GM12878 (cell line): Measurements from ENCODE around the gene DERL3. TPM values are rescaled to one million over a fixed set of nuclear protein-coding genes. Genes with fewer than 3 reads are reported as not detected.

ENCODE experiments used
- ATAC-seq: fragments of 200-7000 bp; cut with Tn5 transposase; 3 replicates; pipeline ENCODE4 v1.9.1; 2020; ENCODE audit warnings: mild to moderate bottlenecking, moderate library complexity
- BruUV-seq: library from RNA; stranded (reverse); fragments of 400-500 nt; replicated peaks from 2 replicates; lab custom pipeline; 2021; lab: Mats Ljungman, UMichigan
- CTCF ChIA-PET: fragments of 300-600 bp; sonication (Branson Sonifier 250); formaldehyde crosslinking; extraction: SDS; loops from one replicate; lab custom pipeline; 2021; ENCODE audit warnings: inconsistent platforms; lab: Yijun Ruan, JAX
- POLR2A ChIA-PET: fragments of 350-600 bp; formaldehyde crosslinking; extraction: SDS; loops from one replicate; lab custom pipeline; 2021; ENCODE audit warnings: inconsistent platforms; lab: Charles Lee
- RAD21 ChIA-PET: fragments of 300-600 bp; sonication (Branson Sonifier 250); formaldehyde crosslinking; loops from one replicate; lab custom pipeline; 2023; ENCODE audit warnings: antibody characterized with exemption; ENCODE audit not compliant: unreplicated experiment; lab: Charles Lee
- SMC1A ChIA-PET: fragments of 300-600 bp; sonication (Branson Sonifier 250); formaldehyde crosslinking; loops from one replicate; lab custom pipeline; 2023; ENCODE audit not compliant: unreplicated experiment, uncharacterized antibody; lab: Charles Lee
- DNase-seq: peaks from one replicate; pipeline ENCODE4 v3.0.0-alpha.2; 2011; ENCODE audit warnings: low read depth, low spot score
- FAIRE-seq: peaks from 3 replicates; lab custom pipeline; 2011; peaks lifted over from hg19 to GRCh38; lab: Jason Lieb, UNC
- H2AFZ ChIP-seq: 2 replicates; pipeline ENCODE4 v1.6.0; 2011; ENCODE audit warnings: low read depth, low read length, control low read depth; ENCODE audit not compliant: control insufficient read depth
- H3K27ac ChIP-seq: 2 replicates; pipeline ENCODE4 v1.5.1; 2011; ENCODE audit warnings: control low read depth; ENCODE audit not compliant: control insufficient read depth, insufficient read depth
- H3K27me3 ChIP-seq, 2 experiments: replicated peaks in 1 of 2; 2 replicates each; pipeline versions ENCODE4 v1.6.0 to v1.6.1; 2011; ENCODE audit warnings: low read length in 1 of 2; ENCODE audit not compliant: control insufficient read depth in 2 of 2, insufficient read depth in 2 of 2
- H3K36me3 ChIP-seq, 2 experiments: 2 replicates each; pipeline ENCODE4 v1.5.1; 2011; ENCODE audit warnings: low read length in 1 of 2; ENCODE audit not compliant: control insufficient read depth in 2 of 2, insufficient read depth in 2 of 2
- H3K4me1 ChIP-seq: 2 replicates; pipeline ENCODE4 v1.6.1; 2011; ENCODE audit warnings: mild to moderate bottlenecking, low read length, moderate library complexity, mixed read lengths; ENCODE audit not compliant: control insufficient read depth, insufficient read depth
- H3K4me2 ChIP-seq: 2 replicates; pipeline ENCODE4 v1.6.0; 2011; ENCODE audit warnings: control low read depth; ENCODE audit not compliant: control insufficient read depth, insufficient read depth
- H3K4me3 ChIP-seq: fragments of 200-600 bp; sonication (generic); 2 replicates; pipeline ENCODE4 v1.5.1; 2016
- H3K79me2 ChIP-seq: 2 replicates; pipeline ENCODE4 v1.6.0; 2011; ENCODE audit warnings: low read length; ENCODE audit not compliant: control insufficient read depth, insufficient read depth
- H3K9ac ChIP-seq: 2 replicates; pipeline ENCODE4 v1.8.0; 2011; ENCODE audit warnings: low read length, control low read depth, mixed read lengths; ENCODE audit not compliant: control insufficient read depth, insufficient read depth
- H3K9me3 ChIP-seq: replicated peaks from 3 replicates; pipeline ENCODE4 v1.5.1; 2011; ENCODE audit warnings: mild to moderate bottlenecking, low read length; ENCODE audit not compliant: control insufficient read depth, insufficient read depth
- H4K20me1 ChIP-seq: 2 replicates; pipeline ENCODE4 v1.6.0; 2011; ENCODE audit not compliant: control insufficient read depth, insufficient read depth
- BCL3 ChIP-seq: IDR thresholded peaks from 2 replicates; pipeline ENCODE4 v1.6.1; 2011; ENCODE audit warnings: borderline replicate concordance, low read depth, mild to moderate bottlenecking, moderate library complexity, low read length; ENCODE audit not compliant: insufficient read depth, poor library complexity, severe bottlenecking
- CREB1 ChIP-seq: IDR thresholded peaks from 2 replicates; pipeline ENCODE4 v1.6.1; 2012; ENCODE audit warnings: low read depth, mild to moderate bottlenecking, inconsistent platforms
- CREM ChIP-seq: IDR thresholded peaks from 2 replicates; pipeline ENCODE4 v1.6.1; 2014; ENCODE audit warnings: antibody characterized with exemption, low read depth
- ESRRA ChIP-seq: IDR thresholded peaks from 2 replicates; pipeline ENCODE4 v1.6.1; 2012; ENCODE audit warnings: mild to moderate bottlenecking, low read length, improper control_type of control experiment
- ETV6 ChIP-seq, 2 experiments: fragments of 450-650 bp in 1 of 2; IDR thresholded peaks in 1 of 2; conservative IDR thresholded peaks in 1 of 2; 2 replicates each; pipeline ENCODE4 v1.6.1; 2014; ENCODE audit warnings: antibody characterized with exemption in 1 of 2, borderline replicate concordance in 1 of 2, low read depth in 1 of 2, mild to moderate bottlenecking in 1 of 2, moderate library complexity in 1 of 2
- IKZF2 ChIP-seq, 2 experiments: fragments of 450-650 bp; IDR thresholded peaks; 2 replicates each; pipeline ENCODE4 v1.6.1; 2017; ENCODE audit warnings: mild to moderate bottlenecking in 2 of 2, moderate library complexity in 2 of 2
- IRF3 ChIP-seq: fragments of 450-650 bp; IDR thresholded peaks from 2 replicates; pipeline ENCODE4 v1.6.1; 2014; ENCODE audit warnings: mild to moderate bottlenecking
- IRF4 ChIP-seq: IDR thresholded peaks from 2 replicates; pipeline ENCODE4 v1.6.1; 2011; ENCODE audit warnings: low read depth, low read length
- KLF5 ChIP-seq: fragments of 450-650 bp; IDR thresholded peaks from 2 replicates; pipeline ENCODE4 v1.6.1; 2014; ENCODE audit warnings: mild to moderate bottlenecking; ENCODE audit not compliant: partially characterized antibody
- MLLT1 ChIP-seq: fragments of 450-650 bp; IDR thresholded peaks from 2 replicates; pipeline ENCODE4 v1.6.1; 2016; ENCODE audit warnings: mild to moderate bottlenecking
- MTA2 ChIP-seq: fragments of 450-650 bp; IDR thresholded peaks from 2 replicates; pipeline ENCODE4 v1.6.1; 2016; ENCODE audit warnings: low read depth, mild to moderate bottlenecking, moderate library complexity
- NFXL1 ChIP-seq: fragments of 450-650 bp; IDR thresholded peaks from 2 replicates; pipeline ENCODE4 v1.6.1; 2017; ENCODE audit warnings: antibody characterized with exemption, mild to moderate bottlenecking, borderline replicate concordance
- SMARCA5 ChIP-seq: fragments of 450-650 bp; IDR thresholded peaks from 2 replicates; pipeline ENCODE4 v1.6.1; 2017; ENCODE audit warnings: mild to moderate bottlenecking
- SREBF1 ChIP-seq: IDR thresholded peaks from 2 replicates; pipeline ENCODE4 v1.6.1; 2012; ENCODE audit warnings: mild to moderate bottlenecking, low read length
- TARDBP ChIP-seq: IDR thresholded peaks from 2 replicates; pipeline ENCODE4 v1.6.1; 2016; ENCODE audit warnings: borderline replicate concordance
- ZNF622 ChIP-seq: fragments of 450-650 bp; IDR thresholded peaks from 2 replicates; pipeline ENCODE4 v1.6.1; 2017; ENCODE audit warnings: mild to moderate bottlenecking, inconsistent platforms
- WGBS: methylation state at CpG from one replicate; pipeline ENCODE4 v1.1.6; 2016; ENCODE audit warnings: low lambda C conversion rate; ENCODE audit not compliant: insufficient replicate concordance, insufficient coverage; ENCODE audit errors: missing lambda C conversion rate; 5-methylcytosine and 5-hydroxymethylcytosine counted together
- in situ Hi-C: fragments of 300-500 bp; cut with MboI; formaldehyde crosslinking; loops from 9 replicates; pipeline ENCODE4 v1.14.3; 2018; ENCODE audit warnings: mixed read lengths
- intact Hi-C: fragments of 100-400 bp; cut with micrococcal nuclease; formaldehyde crosslinking; loops from one replicate; pipeline ENCODE4 v1.14.2; 2022; ENCODE audit not compliant: unreplicated experiment
- polyA plus RNA-seq, 11 experiments: library from polyadenylated mRNA; depleted of rRNA in 4 of 11; unstranded in 6 of 11; stranded (reverse) in 5 of 11; fragments of >200 nt; fragmentation: Nextera tagmentation in 4 of 11; fragmentation: Illumina TruSeq in 1 of 11; extraction: Ambion mirVana in 4 of 11; extraction: Trizol in 1 of 11; gene quantifications; 1 replicate in 1 of 11; 2 replicates in 10 of 11; pipeline versions ENCODE4 v1.2.1 to v1.2.3, GENCODE V29; 2011 to 2016; ENCODE audit warnings: inconsistent platforms in 2 of 11, missing spikeins in 2 of 11, low read depth in 1 of 11
- total RNA-seq, 4 experiments: library from RNA; depleted of rRNA in 3 of 4; stranded (reverse); fragments of >200 nt in 3 of 4; fragmentation: Illumina TruSeq in 1 of 4; extraction: Trizol in 1 of 4; gene quantifications; 2 replicates each; pipeline versions ENCODE4 v1.2.1 to v1.2.3, GENCODE V29; 2013 to 2021
- TF ChIP-seq, protein P1 (sequence below): IDR thresholded peaks from 2 replicates; pipeline ENCODE4 v1.6.1; 2011; ENCODE audit warnings: low read depth, low read length, improper control_type of control experiment, borderline replicate concordance

The DERL3 gene
- total and polyA plus RNA-seq, 10 of the 15 experiments (the other 5 are each of a cell fraction or from before 2014, with no cell fraction given): 4.1 to 52.4 (median 14.1) TPM

- Histone ChIP-seq H3K27ac (no peak overlapping the region), H3K27me3 (no peaks in the 10 kb centered on the region), H3K4me1 (no peaks in the 10 kb centered on the region), H3K4me2 (no peak overlapping the region), H3K79me2 (no peaks in the 10 kb centered on the region), H3K4me3 (no peak overlapping the region), H3K36me3 (peaks cover 11 to 34% of the 10 kb centered on the region in 2 experiments), H3K9ac (no peak overlapping the region), H2AFZ (no peak overlapping the region), H4K20me1 (no peaks in the 10 kb centered on the region; the same call in 1 of the 2 replicates), H3K9me3 (no peaks in the 10 kb centered on the region)
- BruUV-seq: TSS peak; percentile 35
- 98% methylated on average over 6 of the region's 6 CpGs for WGBS
- ChIA-PET CTCF (no interaction called here), RAD21 (no interaction called here), POLR2A (no interaction called here), SMC1A (interaction anchor here (1.1 kb wide), 1 partner anchor 11 kb away, joined by 3 read pairs; no protein-coding TSS in a partner anchor)
- TF ChIP-seq IRF4: no peak
- no peak for TF ChIP-seq MTA2
- TF ChIP-seq NFXL1: no peak
- no peak for TF ChIP-seq ESRRA
- no peak for TF ChIP-seq KLF5
- no peak for TF ChIP-seq BCL3
- TF ChIP-seq SREBF1: no peak
- no peak for TF ChIP-seq IRF3
- TF ChIP-seq ETV6 (conservative IDR thresholded peaks at IDR 0.05 in 1 of 2, IDR thresholded peaks at IDR 0.05 in 1 of 2; ENCODE audit: borderline replicate concordance in 1 of 2, low read depth in 1 of 2): no peak
- TF ChIP-seq ZNF622: no peak
- no peak for TF ChIP-seq SMARCA5
- TF ChIP-seq MLLT1: no peak
- TF ChIP-seq CREM: no peak
- no peak for TF ChIP-seq TARDBP
- TF ChIP-seq, protein P1, sequence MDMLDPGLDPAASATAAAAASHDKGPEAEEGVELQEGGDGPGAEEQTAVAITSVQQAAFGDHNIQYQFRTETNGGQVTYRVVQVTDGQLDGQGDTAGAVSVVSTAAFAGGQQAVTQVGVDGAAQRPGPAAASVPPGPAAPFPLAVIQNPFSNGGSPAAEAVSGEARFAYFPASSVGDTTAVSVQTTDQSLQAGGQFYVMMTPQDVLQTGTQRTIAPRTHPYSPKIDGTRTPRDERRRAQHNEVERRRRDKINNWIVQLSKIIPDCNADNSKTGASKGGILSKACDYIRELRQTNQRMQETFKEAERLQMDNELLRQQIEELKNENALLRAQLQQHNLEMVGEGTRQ: no peak
- no peak for TF ChIP-seq IKZF2 (IDR thresholded peaks at IDR 0.05)
- TF ChIP-seq CREB1: no peak
- DNase-seq (no peak), FAIRE-seq (no peak), ATAC-seq (no peak)
- in situ Hi-C loops: no loop called here
- intact Hi-C loops: no loop called here
Measured at GRCh38 chr22:23817146-23817545, 21.7 kb downstream of the DERL3 start.
